Stomach smooth muscle (tissue), 2 donors: ENCODE data around the gene PLXNC1.

ENCODE experiments used
- H3K27ac ChIP-seq: one replicate; pipeline ENCODE4 v1.7.0; 2013; ENCODE audit warnings: mild to moderate bottlenecking, low read length, inconsistent platforms
- H3K27me3 ChIP-seq, 2 donors: one replicate each; pipeline ENCODE4 v1.7.0; 2013; ENCODE audit warnings: low read length in 2 of 2; ENCODE audit not compliant: insufficient read depth in 2 of 2, control insufficient read depth in 1 of 2
- H3K36me3 ChIP-seq, 2 donors: one replicate each; pipeline ENCODE4 v1.7.0; 2013; ENCODE audit warnings: low read length in 2 of 2; ENCODE audit not compliant: control insufficient read depth in 2 of 2, insufficient read depth in 2 of 2
- H3K4me1 ChIP-seq: one replicate; pipeline ENCODE4 v1.7.0; 2013; ENCODE audit warnings: low read length; ENCODE audit not compliant: control insufficient read depth, insufficient read depth
- H3K4me3 ChIP-seq, 2 donors: one replicate each; pipeline ENCODE4 v1.7.0; 2013; ENCODE audit warnings: low read length in 2 of 2
- H3K9ac ChIP-seq, 2 donors: one replicate each; pipeline ENCODE4 v1.7.0; 2013; ENCODE audit warnings: low read length in 2 of 2, mild to moderate bottlenecking in 1 of 2
- H3K9me3 ChIP-seq, 2 donors: one replicate each; pipeline ENCODE4 v1.7.0; 2013; ENCODE audit warnings: low read length in 2 of 2; ENCODE audit not compliant: control insufficient read depth in 2 of 2
- donor health status: healthy.
- donor health status: Pancreatic carcinoma.

The PLXNC1 gene

DNA sequence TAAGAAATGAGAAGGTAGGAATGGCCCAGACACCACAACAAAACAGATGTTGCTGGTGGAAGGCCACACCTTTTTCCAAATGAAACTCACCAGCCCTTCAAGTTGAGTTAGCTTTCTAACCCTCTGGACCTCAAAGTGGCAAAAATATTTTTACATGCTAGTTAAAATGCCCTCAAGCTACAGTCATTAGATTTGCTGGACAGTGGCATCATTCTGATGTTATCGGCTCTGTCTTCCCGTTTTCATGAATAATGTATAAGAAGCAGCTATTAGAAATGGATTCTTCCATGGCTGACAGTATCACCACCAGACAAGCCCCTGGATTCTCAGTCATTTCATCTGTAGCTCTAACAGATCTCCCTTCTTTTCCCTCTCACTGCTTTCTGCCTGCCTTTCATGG lies 37.1 kb upstream of the PLXNC1 start:
- H3K36me3 ChIP-seq, result no peaks in the 10 kb centered on the region
- no peaks in the 10 kb centered on the region for H3K4me1 ChIP-seq
- H3K27ac ChIP-seq, result no peak overlapping the region
- no peaks in the 10 kb centered on the region for H3K9me3 ChIP-seq
- no peak overlapping the region for H3K9ac ChIP-seq
- peaks cover 5 to 9% of the 10 kb centered on the region in 2 donors for H3K27me3 ChIP-seq
- no peak overlapping the region for H3K4me3 ChIP-seq

DNA sequence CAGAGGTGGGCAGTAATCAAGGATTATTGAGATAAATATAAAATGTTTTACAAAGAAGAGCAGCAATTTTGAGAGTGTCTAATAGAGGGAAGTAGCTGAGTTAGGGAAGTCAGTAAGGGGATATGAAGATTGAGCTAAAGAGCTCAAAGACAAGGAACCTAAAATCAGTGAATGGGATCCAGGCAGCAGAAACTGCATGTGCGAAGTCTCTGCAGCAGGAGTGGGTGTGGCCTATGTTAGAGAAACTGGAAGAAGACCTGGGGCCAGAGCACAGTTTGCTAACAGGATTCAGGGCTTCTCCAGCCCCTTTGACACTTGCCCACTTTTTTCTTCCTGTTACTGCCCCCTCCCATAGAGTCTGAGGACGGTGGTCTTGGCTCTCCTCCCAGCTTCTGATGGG lies 36.3 kb upstream of the PLXNC1 start:
- Histone ChIP-seq H3K27ac (no peak overlapping the region), H3K4me3 (no peak overlapping the region), H3K36me3 (no peaks in the 10 kb centered on the region)

DNA sequence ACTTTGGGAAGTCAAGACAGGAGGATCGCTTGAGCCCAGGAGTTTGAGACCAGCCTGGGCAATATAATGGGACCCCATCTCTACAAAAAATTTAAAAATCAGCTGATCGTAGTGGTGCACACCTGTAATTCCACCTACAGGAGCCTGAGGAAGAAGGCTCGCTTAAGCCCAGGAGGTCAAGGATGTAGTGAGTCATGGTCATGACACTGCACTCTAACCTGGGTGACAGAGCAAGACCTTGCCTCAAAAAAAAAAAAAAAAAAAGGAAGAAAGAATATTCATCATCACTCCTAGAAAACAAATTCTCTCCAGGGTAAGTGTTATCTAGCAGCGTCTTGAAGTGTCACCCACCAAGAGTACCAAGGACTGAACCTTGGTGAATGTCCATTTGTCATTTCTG lies 34.2 kb upstream of the PLXNC1 start:
- Histone ChIP-seq H3K4me3 (no peak overlapping the region), H3K27ac (no peak overlapping the region), H3K36me3 (no peaks in the 10 kb centered on the region), H3K4me1 (no peaks in the 10 kb centered on the region), H3K27me3 (peaks cover 0 to 5% of the 10 kb centered on the region in 2 donors), H3K9ac (no peak overlapping the region), H3K9me3 (no peaks in the 10 kb centered on the region)

More for the DNA sequence above, 36.3 kb upstream of the PLXNC1 start:
- Histone ChIP-seq H3K27me3 (peaks cover 2 to 5% of the 10 kb centered on the region in 2 donors), H3K9ac (no peak overlapping the region), H3K4me1 (no peaks in the 10 kb centered on the region), H3K9me3 (no peaks in the 10 kb centered on the region)

DNA sequence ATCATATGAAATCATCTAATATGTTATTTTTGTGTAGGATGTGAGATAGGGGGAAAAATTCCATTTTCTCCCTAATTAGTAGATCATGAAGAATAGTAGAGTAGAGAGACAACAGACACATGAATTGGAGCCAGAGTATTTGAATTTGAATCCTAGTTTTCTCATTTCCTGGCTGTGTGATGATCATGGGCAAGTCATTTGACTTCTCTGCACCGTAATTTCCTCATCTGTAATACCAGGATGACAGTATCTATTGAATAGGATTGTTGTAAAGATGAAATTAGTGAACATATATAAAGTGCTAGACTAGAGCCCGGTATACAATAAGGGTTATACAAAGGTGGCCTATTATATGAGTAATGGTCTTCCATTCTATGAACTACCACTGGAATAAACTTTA lies 32.2 kb upstream of the PLXNC1 start:
- no peaks in the 10 kb centered on the region for H3K36me3 ChIP-seq
- no peaks in the 10 kb centered on the region for H3K4me1 ChIP-seq
- no peak overlapping the region for H3K4me3 ChIP-seq
- peaks cover 0 to 3% of the 10 kb centered on the region in 2 donors for H3K27me3 ChIP-seq
- H3K9ac ChIP-seq, result no peak overlapping the region
- no peak overlapping the region for H3K27ac ChIP-seq
- no peaks in the 10 kb centered on the region for H3K9me3 ChIP-seq

DNA sequence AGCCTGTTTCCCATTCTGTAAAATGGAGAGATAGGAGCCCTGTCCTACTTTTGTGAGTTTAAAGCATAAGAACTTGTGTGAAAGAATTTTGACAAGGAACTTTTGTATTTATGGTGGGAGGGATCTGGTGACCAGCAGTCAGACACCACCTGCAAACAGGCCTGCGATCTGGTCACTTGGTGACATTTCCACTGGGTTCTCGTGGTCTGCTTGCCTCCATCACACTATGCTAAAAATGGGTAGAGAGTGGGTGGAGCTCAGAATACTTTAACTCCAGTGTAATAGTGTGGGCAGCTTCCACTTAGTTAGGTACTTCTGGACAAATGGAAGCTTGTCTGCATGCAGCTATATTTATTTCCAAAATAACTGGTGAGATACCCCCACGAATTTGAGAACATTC lies 26.5 kb upstream of the PLXNC1 start:
- H3K9ac ChIP-seq, result no peak overlapping the region
- H3K9me3 ChIP-seq, result no peaks in the 10 kb centered on the region
- no peak overlapping the region for H3K27ac ChIP-seq
- H3K36me3 ChIP-seq, result no peaks in the 10 kb centered on the region
- no peaks in the 10 kb centered on the region for H3K27me3 ChIP-seq
- H3K4me3 ChIP-seq, result no peak overlapping the region
- no peaks in the 10 kb centered on the region for H3K4me1 ChIP-seq

DNA sequence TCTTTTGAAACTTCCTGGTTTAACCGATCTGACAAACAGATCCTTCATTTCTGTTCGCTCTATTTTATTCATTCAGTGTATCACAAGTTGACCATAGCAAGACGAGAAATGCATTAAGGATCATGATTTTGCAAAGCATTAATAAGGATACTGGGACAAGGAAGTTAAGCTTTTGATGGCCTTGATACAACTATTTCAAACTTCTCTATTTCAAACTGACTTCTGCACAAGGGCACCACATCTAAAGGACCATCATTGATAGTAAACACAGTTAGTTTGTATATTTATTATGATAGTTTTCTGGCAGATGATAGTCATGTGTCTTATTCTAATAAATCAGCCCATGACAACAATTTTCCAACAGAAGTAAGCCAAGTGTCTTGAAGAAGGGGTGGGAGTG lies 25.8 kb upstream of the PLXNC1 start:
- Histone ChIP-seq H3K4me1 (no peaks in the 10 kb centered on the region), H3K4me3 (no peak overlapping the region), H3K36me3 (no peaks in the 10 kb centered on the region), H3K9me3 (no peaks in the 10 kb centered on the region), H3K9ac (no peak overlapping the region), H3K27ac (no peak overlapping the region), H3K27me3 (no peaks in the 10 kb centered on the region)

DNA sequence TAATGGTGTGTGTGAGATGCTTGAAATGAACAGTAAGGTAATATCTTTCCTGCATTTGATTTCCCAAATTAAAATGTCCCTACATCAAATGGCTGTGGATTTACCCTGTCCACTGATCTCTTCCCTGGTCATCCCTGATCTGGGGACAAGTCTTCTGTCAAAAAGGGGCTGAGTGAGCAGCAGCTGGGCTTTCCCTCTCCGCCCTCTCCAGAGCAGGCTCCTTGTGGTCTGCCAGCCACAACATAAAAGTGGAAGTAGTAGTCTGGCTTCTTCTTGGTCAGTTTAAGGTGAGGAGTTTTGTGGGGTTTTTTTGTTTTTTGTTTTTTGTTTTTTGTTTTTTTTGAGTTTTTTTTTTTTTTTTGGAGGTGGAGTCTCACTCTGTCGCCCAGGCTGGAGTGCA lies 25.2 kb upstream of the PLXNC1 start:
- Histone ChIP-seq H3K4me3 (no peak overlapping the region), H3K36me3 (no peaks in the 10 kb centered on the region), H3K27ac (no peak overlapping the region), H3K9ac (no peak overlapping the region), H3K4me1 (no peaks in the 10 kb centered on the region), H3K9me3 (no peaks in the 10 kb centered on the region), H3K27me3 (no peaks in the 10 kb centered on the region)

DNA sequence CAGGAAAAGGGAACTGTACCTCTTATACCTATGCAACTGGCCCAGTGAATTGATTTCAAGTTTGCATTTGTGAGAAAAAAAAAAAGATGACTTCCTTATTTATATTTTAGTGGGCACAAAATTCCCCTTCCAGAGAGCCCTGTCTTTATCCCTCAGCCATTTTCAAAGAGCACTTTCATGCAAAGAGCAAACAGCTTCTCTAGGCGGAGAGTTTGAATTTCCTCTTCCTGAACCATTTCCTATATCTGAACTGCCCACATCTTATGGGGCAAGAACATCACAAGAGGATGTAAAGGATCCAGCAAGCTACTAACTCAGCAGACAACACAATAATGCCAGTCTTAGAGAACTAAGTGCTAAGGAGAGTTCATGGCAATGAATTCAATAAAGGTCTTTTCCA lies 22.3 kb upstream of the PLXNC1 start:
- Histone ChIP-seq H3K4me1 (no peaks in the 10 kb centered on the region), H3K9me3 (no peaks in the 10 kb centered on the region), H3K36me3 (no peaks in the 10 kb centered on the region), H3K27ac (no peak overlapping the region), H3K27me3 (no peaks in the 10 kb centered on the region), H3K9ac (no peak overlapping the region), H3K4me3 (no peak overlapping the region)

DNA sequence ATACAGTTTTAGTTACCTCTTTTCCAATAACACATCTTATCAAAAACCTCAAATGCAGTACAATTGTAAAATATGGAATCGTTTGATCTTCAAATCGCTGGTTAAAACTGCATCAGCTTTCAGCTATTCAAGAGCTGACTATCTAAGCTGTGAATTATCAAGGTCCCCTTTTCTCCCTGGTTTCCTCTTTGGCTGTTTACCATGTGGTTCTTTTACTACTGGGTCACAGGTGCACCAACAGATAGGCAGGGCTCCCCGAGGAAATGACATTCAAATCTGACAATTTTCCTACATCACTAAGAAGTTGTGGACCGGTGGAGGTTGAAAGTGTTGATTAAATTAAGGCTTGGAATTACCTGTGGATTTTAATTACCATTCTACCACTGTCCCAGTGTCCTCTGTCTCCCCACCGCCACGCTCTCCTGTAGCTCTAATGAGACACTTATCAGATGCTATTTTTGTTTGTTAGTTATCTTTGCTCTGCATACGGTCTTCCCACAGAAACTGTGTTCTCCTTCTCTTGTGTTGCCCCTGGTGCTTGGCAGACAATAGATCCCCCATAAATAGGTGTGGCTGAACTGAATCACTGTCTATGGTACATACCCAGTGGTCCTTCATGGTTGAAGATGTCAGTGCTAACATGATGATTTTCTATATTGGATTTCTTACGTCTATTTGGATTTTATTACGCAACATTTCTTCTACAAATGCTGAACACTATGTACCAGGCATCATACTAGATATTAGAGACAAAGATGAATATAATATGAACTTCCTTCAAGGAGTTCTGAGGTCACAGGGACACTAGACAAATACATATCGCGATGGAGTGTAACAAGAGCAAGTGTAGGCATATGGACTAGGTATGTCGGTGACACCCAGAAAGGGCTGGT lies 20.9 kb upstream of the PLXNC1 start:
- no peak overlapping the region for H3K9ac ChIP-seq
- no peaks in the 10 kb centered on the region for H3K9me3 ChIP-seq
- no peaks in the 10 kb centered on the region for H3K4me1 ChIP-seq
- H3K4me3 ChIP-seq, result no peak overlapping the region
- H3K27ac ChIP-seq, result no peak overlapping the region
- H3K36me3 ChIP-seq, result no peaks in the 10 kb centered on the region
- H3K27me3 ChIP-seq, result no peaks in the 10 kb centered on the region

DNA sequence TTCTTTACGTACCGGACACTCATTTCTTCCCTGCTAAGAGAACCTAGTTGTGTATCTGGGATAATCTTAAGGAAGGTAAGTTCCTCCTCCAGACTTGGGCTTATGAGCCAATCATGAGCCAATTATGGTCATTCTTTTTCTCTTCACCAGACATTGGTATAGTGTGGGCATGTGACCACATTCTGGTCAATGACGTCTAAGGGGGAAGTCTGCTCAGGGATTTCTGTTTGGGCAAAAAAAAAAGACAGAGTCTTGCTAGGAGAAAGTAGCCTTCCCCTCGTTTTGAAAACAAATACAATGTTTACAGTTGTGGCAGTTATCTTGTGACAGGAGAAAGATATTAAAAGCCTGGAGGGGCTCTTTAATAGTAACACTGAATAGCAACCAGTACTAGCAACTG lies 20.1 kb upstream of the PLXNC1 start:
- no peak overlapping the region for H3K27ac ChIP-seq
- no peaks in the 10 kb centered on the region for H3K27me3 ChIP-seq
- H3K9ac ChIP-seq, result no peak overlapping the region
- H3K9me3 ChIP-seq, result no peaks in the 10 kb centered on the region
- H3K36me3 ChIP-seq, result no peaks in the 10 kb centered on the region
- no peaks in the 10 kb centered on the region for H3K4me1 ChIP-seq
- no peak overlapping the region for H3K4me3 ChIP-seq

DNA sequence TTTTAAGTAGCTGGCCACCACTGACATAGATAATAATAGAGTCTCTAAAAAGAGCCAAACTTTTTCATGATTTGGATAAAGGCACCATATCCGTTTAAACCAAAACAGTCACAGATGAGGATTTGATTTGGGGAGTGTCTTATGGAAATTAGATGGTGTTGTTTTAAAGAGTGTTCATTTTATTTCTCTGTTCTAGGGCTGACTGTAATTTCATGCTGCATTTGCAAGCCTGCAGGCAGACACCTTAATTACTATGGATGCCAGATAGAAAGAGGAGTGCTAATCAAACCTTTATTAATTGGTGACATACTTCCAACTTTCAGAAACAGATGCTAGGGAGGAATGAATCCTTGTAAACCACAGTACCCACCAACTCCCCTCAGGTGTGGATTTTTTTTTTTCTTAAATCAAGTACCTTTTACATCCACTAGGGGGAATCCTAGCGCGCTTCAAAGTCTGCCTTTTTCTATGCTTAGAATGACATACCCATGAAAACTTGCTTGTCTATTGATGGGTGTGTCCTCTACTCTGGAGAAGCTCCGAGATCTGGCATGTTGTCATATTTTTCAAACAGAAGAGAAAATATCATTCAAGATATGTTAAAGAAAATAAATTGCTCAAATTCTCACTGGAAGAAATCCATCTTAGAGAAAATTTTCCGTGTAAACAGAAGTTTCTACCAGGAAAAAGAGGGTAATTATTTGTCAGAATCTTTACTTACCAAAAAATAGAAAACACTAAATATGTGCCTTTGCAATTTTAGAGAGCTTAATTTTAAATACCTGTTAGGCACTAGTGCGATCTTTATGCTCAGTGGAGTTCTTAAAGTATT lies 14.2 kb upstream of the PLXNC1 start:
- Histone ChIP-seq H3K4me3 (no peak overlapping the region), H3K36me3 (no peaks in the 10 kb centered on the region), H3K9ac (no peak overlapping the region), H3K27me3 (no peaks in the 10 kb centered on the region), H3K4me1 (no peaks in the 10 kb centered on the region), H3K9me3 (no peaks in the 10 kb centered on the region), H3K27ac (no peak overlapping the region)
